Kidney (tissue), 14 donors: ENCODE data around the gene TMEM131. TPM values are rescaled to one million over a fixed set of nuclear protein-coding genes. Genes with fewer than 3 reads are reported as not detected.

Experiments
- DNase-seq, 5 donors: peaks; one replicate each; pipeline ENCODE4 v3.0.0-alpha.2; 2013 to 2020
- FAIRE-seq: peaks from 2 replicates; lab custom pipeline; 2012; peaks lifted over from hg19 to GRCh38; lab: Jason Lieb, UNC
- H3K27ac ChIP-seq, 2 donors: one replicate each; pipeline ENCODE4 v1.7.0; 2013; ENCODE audit warnings: low read depth in 2 of 2, low read length in 2 of 2, inconsistent platforms in 1 of 2
- H3K27me3 ChIP-seq: one replicate; pipeline ENCODE4 v1.7.1; 2013; ENCODE audit warnings: low read length, inconsistent platforms; ENCODE audit not compliant: control insufficient read depth, insufficient read depth
- H3K36me3 ChIP-seq, 3 donors: one replicate each; pipeline versions ENCODE4 v1.7.0 to v1.7.1; 2013; ENCODE audit warnings: low read length in 3 of 3, control low read depth in 1 of 3, inconsistent platforms in 1 of 3; ENCODE audit not compliant: insufficient read depth in 3 of 3, control insufficient read depth in 2 of 3
- H3K4me1 ChIP-seq, 3 donors: one replicate each; pipeline versions ENCODE4 v1.7.0 to v1.7.1; 2013; ENCODE audit warnings: low read length in 3 of 3, inconsistent platforms in 1 of 3, low read depth in 1 of 3; ENCODE audit not compliant: control insufficient read depth in 2 of 3, insufficient read depth in 2 of 3
- H3K4me3 ChIP-seq, 3 donors: one replicate each; pipeline versions ENCODE4 v1.7.0 to v1.8.1; 2013; ENCODE audit warnings: low read length in 3 of 3, control low read depth in 1 of 3, inconsistent platforms in 1 of 3
- H3K9ac ChIP-seq, 3 donors: one replicate each; pipeline versions ENCODE4 v1.7.0 to v1.7.1; 2013; ENCODE audit warnings: low read length in 3 of 3, control low read depth in 1 of 3, inconsistent platforms in 1 of 3
- H3K9me3 ChIP-seq, 3 donors: one replicate each; pipeline versions ENCODE4 v1.7.0 to v1.7.1; 2013; ENCODE audit warnings: low read length in 3 of 3, control low read depth in 1 of 3, inconsistent platforms in 1 of 3; ENCODE audit not compliant: control insufficient read depth in 2 of 3, insufficient read depth in 1 of 3
- intact Hi-C: fragments of 100-400 bp; cut with DNase I; formaldehyde crosslinking; loops from one replicate; pipeline ENCODE4 v1.11.1; 2022
- polyA plus RNA-seq: library from polyadenylated mRNA; stranded (reverse); fragments of 350-450 nt; fragmentation: Illumina TruSeq; extraction: RNeasy Lipid Tissue Mini Kit (QIAGEN cat#74804); gene quantifications from one replicate; pipeline ENCODE4 v1.2.3, GENCODE V29; 2014; ENCODE audit warnings: low read depth, low replicate concordance; ENCODE audit not compliant: insufficient read depth
- total RNA-seq: library from RNA; stranded (reverse); fragmentation: NEBNext Ultra II Directional; extraction: Animal tissue kit (Norgen Biotek cat#: 25700); gene quantifications from one replicate; pipeline ENCODE4 v1.2.1, GENCODE V29; 2021
- TF ChIP-seq, protein P1 (sequence below): IDR thresholded peaks from 3 replicates; pipeline ENCODE4 v1.5.1; 2012; ENCODE audit warnings: mild to moderate bottlenecking, moderate library complexity, borderline replicate concordance; ENCODE audit not compliant: insufficient read depth; ENCODE audit errors: extremely low read depth
- donor health status: control.
- donor health status: control.
- donor health status: control.
- donor health status: control.
- donor health status: control.
- donor health status: DM: yes; HTN: yes; CAD: no.
- donor health status: Normal renal cell carcinoma (clear cell type).

Gene TMEM131
- total and polyA plus RNA-seq, 2 donors from 2014 or later = 8.0 to 38.4 TPM

GRCh38 chr2:97819754-97820153 lies 176.0 kb downstream of the TMEM131 start:
- TF ChIP-seq, protein P1, sequence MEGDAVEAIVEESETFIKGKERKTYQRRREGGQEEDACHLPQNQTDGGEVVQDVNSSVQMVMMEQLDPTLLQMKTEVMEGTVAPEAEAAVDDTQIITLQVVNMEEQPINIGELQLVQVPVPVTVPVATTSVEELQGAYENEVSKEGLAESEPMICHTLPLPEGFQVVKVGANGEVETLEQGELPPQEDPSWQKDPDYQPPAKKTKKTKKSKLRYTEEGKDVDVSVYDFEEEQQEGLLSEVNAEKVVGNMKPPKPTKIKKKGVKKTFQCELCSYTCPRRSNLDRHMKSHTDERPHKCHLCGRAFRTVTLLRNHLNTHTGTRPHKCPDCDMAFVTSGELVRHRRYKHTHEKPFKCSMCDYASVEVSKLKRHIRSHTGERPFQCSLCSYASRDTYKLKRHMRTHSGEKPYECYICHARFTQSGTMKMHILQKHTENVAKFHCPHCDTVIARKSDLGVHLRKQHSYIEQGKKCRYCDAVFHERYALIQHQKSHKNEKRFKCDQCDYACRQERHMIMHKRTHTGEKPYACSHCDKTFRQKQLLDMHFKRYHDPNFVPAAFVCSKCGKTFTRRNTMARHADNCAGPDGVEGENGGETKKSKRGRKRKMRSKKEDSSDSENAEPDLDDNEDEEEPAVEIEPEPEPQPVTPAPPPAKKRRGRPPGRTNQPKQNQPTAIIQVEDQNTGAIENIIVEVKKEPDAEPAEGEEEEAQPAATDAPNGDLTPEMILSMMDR = no peak
- no peak overlapping the region for H3K27ac ChIP-seq
- H3K36me3 ChIP-seq = peaks cover 0 to 9% (median 7%) of the 10 kb centered on the region in 3 donors
- no peaks in the 10 kb centered on the region for H3K27me3 ChIP-seq
- no peak overlapping the region for H3K4me3 ChIP-seq
- intact Hi-C loops = no loop called here
- no peak overlapping the region for H3K9ac ChIP-seq
- FAIRE-seq = no peak
- H3K4me1 ChIP-seq = no peaks in the 10 kb centered on the region
- H3K9me3 ChIP-seq = no peaks in the 10 kb centered on the region
- DNase-seq = no peak

- no peak overlapping the region for H3K4me3 ChIP-seq
- no peak overlapping the region for H3K27ac ChIP-seq
- no peak for DNase-seq
- TF ChIP-seq, protein P1 = no peak
- H3K27me3 ChIP-seq = no peaks in the 10 kb centered on the region
- no peak for FAIRE-seq
- peaks cover 6 to 24% (median 18%) of the 10 kb centered on the region in 3 donors for H3K36me3 ChIP-seq
- H3K9me3 ChIP-seq = no peaks in the 10 kb centered on the region
- no peaks in the 10 kb centered on the region for H3K4me1 ChIP-seq
- intact Hi-C loops = no loop called here
- H3K9ac ChIP-seq = no peak overlapping the region
Measured at GRCh38 chr2:97816411-97816810, 179.3 kb downstream of the TMEM131 start.

DNA sequence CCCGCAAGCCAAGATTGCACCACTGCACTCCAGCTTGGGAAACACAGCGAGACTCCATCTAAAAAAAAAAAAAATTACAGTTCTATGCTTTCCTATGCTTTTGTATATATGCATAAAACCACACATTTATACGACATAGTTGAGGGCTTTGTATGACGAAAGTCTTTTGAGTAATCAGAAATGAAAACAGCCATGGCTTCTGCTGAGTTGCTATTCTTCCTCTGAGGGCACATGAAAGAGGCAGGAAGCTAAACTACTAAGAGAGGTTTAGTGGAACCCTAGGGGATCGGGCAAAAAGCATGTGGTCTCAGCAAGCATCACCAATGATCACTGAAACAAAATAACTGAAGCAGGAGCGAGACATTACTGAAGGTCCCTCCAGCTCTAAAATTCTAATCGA lies 182.8 kb downstream of the TMEM131 start:
- Histone ChIP-seq H3K27ac (no peak overlapping the region), H3K4me3 (no peak overlapping the region), H3K4me1 (no peaks in the 10 kb centered on the region), H3K9me3 (no peaks in the 10 kb centered on the region), H3K36me3 (peaks cover 6 to 27% (median 23%) of the 10 kb centered on the region in 3 donors), H3K9ac (no peak overlapping the region), H3K27me3 (no peaks in the 10 kb centered on the region)
- FAIRE-seq = no peak
- TF ChIP-seq, protein P1 = no peak
- no peak for DNase-seq
- intact Hi-C loops = no loop called here

GRCh38 chr2:97808816-97809215 lies 186.9 kb downstream of the TMEM131 start:
- TF ChIP-seq, protein P1 = no peak
- no peak for DNase-seq
- Histone ChIP-seq H3K36me3 (peaks cover 6 to 24% (median 16%) of the 10 kb centered on the region in 3 donors), H3K9me3 (no peaks in the 10 kb centered on the region), H3K4me3 (no peak overlapping the region), H3K27me3 (no peaks in the 10 kb centered on the region), H3K27ac (no peak overlapping the region), H3K4me1 (no peaks in the 10 kb centered on the region), H3K9ac (no peak overlapping the region)
- no peak for FAIRE-seq
- intact Hi-C loops = loop anchor here (10.0 kb wide), 1 partner anchor 576 kb away; no protein-coding TSS in a partner anchor
